ENCODE measurements around the gene ARHGEF25.
"Not testable (repeated sequence)": the region's sequence is repeated elsewhere in the genome, so short reads cannot be mapped to it uniquely, and the experiment has no call there.

ARHGEF25 gene

GRCh38 chr12:57611108-57611826, at the start of gene ARHGEF25:
Gene ARHGEF25, plus strand, starts transcription at chr12:57611435. Its CDS starts 460 bp downstream, at chr12:57611895.
- DNase-seq, result no peak

- DNase-seq, result no peak
Observed at GRCh38 chr12:57563358-57563757, 47.9 kb upstream of the ARHGEF25 start.

GRCh38 chr12:57564178-57564740, 47.0 kb upstream of the ARHGEF25 start:
- DNase-seq, result no peak

- no peak for DNase-seq
Observed at GRCh38 chr12:57568838-57569237, 42.4 kb upstream of the ARHGEF25 start.

GRCh38 chr12:57569858-57570257, 41.4 kb upstream of the ARHGEF25 start:
- no peak for DNase-seq

- DNase-seq, result not testable (repeated sequence)
Observed at GRCh38 chr12:57570438-57570837, 40.8 kb upstream of the ARHGEF25 start.

GRCh38 chr12:57571926-57572762, 39.1 kb upstream of the ARHGEF25 start:
- DNase-seq, result no peak

- no peak for DNase-seq
Observed at GRCh38 chr12:57574795-57575194, 36.4 kb upstream of the ARHGEF25 start.

GRCh38 chr12:57575771-57576612, 35.2 kb upstream of the ARHGEF25 start:
- DNase-seq, result no peak

- no peak for DNase-seq
Observed at GRCh38 chr12:57576613-57577160, 34.5 kb upstream of the ARHGEF25 start.

- DNase-seq, result no peak
Observed at GRCh38 chr12:57577981-57578758, 33.1 kb upstream of the ARHGEF25 start.

- no peak for DNase-seq
Observed at GRCh38 chr12:57579011-57579410, 32.2 kb upstream of the ARHGEF25 start.

- no peak for DNase-seq
Observed at GRCh38 chr12:57579677-57580465, 31.4 kb upstream of the ARHGEF25 start.

GRCh38 chr12:57580466-57580795, 30.8 kb upstream of the ARHGEF25 start:
- DNase-seq, result no peak

- no peak for DNase-seq
Observed at GRCh38 chr12:57581802-57582201, 29.4 kb upstream of the ARHGEF25 start.

GRCh38 chr12:57582440-57582839, 28.8 kb upstream of the ARHGEF25 start:
- no peak for DNase-seq

GRCh38 chr12:57583008-57583831, 28.0 kb upstream of the ARHGEF25 start:
- DNase-seq, result peak; percentile 3 to 73

GRCh38 chr12:57584050-57584449, 27.2 kb upstream of the ARHGEF25 start:
- no peak for DNase-seq

- no peak for DNase-seq
Observed at GRCh38 chr12:57584690-57585089, 26.5 kb upstream of the ARHGEF25 start.

GRCh38 chr12:57585156-57585555, 26.1 kb upstream of the ARHGEF25 start:
- no peak for DNase-seq

Data from bone marrow (tissue), 2 donors.